CD4-positive, CD25-positive, alpha-beta regulatory T cell (primary cell): ENCODE results near the gene MYRF. TPM values are rescaled to one million over a fixed set of nuclear protein-coding genes. Genes with fewer than 3 reads are reported as not detected.

Experiments
- polyA plus RNA-seq, 4 donors: library from polyadenylated mRNA; unstranded; fragments of 300-500 nt; fragmentation: Illumina TruSeq; gene quantifications; one replicate each; pipeline ENCODE4 v1.2.3, GENCODE V29; 2021
- total RNA-seq: library from RNA; stranded (reverse); gene quantifications from one replicate; pipeline ENCODE4 v1.2.3, GENCODE V29; 2022

The MYRF gene
- total and polyA plus RNA-seq, 5 donors from 2014 or later = 0.20 to 0.74 (median 0.30) TPM; not detected in 2

Other genes starting within 250 kb of the MYRF start
- gene LRRC10B, start 243.9 kb upstream of the MYRF start, total RNA-seq = not detected
- not detected for gene LRRC10B, start 243.9 kb upstream of the MYRF start, polyA plus RNA-seq
- gene SYT7, start 171.6 kb upstream of the MYRF start, total RNA-seq = 0.20 TPM
- not detected for gene SYT7, start 171.6 kb upstream of the MYRF start, polyA plus RNA-seq
- 0.94 TPM for gene DAGLA, start 72.2 kb upstream of the MYRF start, total RNA-seq
- under 1 TPM in 2 of 4 donors, not detected in 2; 0.08 to 0.10 TPM for gene DAGLA, start 72.2 kb upstream of the MYRF start, polyA plus RNA-seq
- 71.7 TPM for gene TMEM258, start 40.0 kb downstream of the MYRF start, total RNA-seq
- gene TMEM258, start 40.0 kb downstream of the MYRF start, polyA plus RNA-seq = 100 to 1,000 TPM; 207 to 283 (median 238) TPM
- gene FEN1, start 40.3 kb downstream of the MYRF start, total RNA-seq = 13.2 TPM
- 10 to 100 TPM; 19.4 to 24.5 (median 22.2) TPM for gene FEN1, start 40.3 kb downstream of the MYRF start, polyA plus RNA-seq
- gene FADS1, start 64.4 kb downstream of the MYRF start, total RNA-seq = 9.1 TPM
- gene FADS1, start 64.4 kb downstream of the MYRF start, polyA plus RNA-seq = 1 to 10 TPM in 1 of 4 donors, under 1 TPM in 1, not detected in 2; 0.35 to 3.1 TPM
- 19.7 TPM for gene FADS2, start 75.7 kb downstream of the MYRF start, total RNA-seq
- gene FADS2, start 75.7 kb downstream of the MYRF start, polyA plus RNA-seq = 10 to 100 TPM in 1 of 4 donors, under 1 TPM in 2, not detected in 1; 0.23 to 13.6 (median 0.65) TPM
- gene FADS3, start 138.9 kb downstream of the MYRF start, total RNA-seq = 15.8 TPM
- gene FADS3, start 138.9 kb downstream of the MYRF start, polyA plus RNA-seq = 1 to 10 TPM in 3 of 4 donors, under 1 TPM in 1; 0.87 to 2.1 (median 1.3) TPM
- gene RAB3IL1, start 164.9 kb downstream of the MYRF start, total RNA-seq = not detected
- gene RAB3IL1, start 164.9 kb downstream of the MYRF start, polyA plus RNA-seq = not detected
- 0.15 TPM for gene BEST1, start 197.7 kb downstream of the MYRF start, total RNA-seq
- 1 to 10 TPM; 1.2 to 1.8 (median 1.5) TPM for gene BEST1, start 197.7 kb downstream of the MYRF start, polyA plus RNA-seq
- gene FTH1, start 215.0 kb downstream of the MYRF start, total RNA-seq = 2,525 TPM
- 1,000 to 10,000 TPM; 2,953 to 3,518 (median 3,358) TPM for gene FTH1, start 215.0 kb downstream of the MYRF start, polyA plus RNA-seq